ENCODE measurements around the gene FAM20C.
"Not testable (repeated sequence)": the region's sequence is repeated elsewhere in the genome, so short reads cannot be mapped to it uniquely, and the experiment has no call there.

FAM20C gene

DNA sequence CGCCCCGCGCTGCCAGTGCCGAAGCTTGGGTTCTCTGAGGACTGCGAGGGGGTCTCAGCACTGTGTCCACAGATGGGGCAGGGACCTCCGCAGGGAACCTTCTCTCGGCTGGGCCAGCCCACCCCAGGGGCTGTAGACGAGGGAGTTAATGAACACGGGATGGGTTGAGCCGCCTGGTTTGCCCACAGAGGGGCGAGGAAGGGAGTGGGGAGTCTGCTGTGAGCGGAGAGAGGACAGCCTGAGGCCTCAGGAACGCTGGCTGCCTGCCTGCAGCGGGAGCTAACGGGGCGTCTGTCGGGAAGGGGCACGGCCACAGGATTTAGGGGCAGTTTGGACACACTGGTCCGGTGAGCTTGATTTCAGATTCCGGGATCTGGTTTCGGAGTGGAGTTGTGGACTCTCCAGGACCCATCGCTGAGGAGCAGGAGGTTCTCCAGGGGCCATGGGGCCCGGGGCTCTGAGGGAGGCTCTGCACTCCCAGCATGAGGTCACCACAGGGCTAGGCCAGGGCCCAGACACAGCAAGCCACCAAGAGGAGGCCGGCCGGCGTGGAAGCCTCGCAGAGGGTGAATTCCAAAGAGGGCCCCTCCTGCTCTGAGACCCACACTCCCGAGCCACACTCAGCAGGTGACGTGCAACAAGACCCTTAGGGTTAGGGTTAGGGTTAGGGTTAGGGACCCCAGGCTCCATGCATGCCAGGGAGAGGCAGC lies 19.0 kb upstream of the FAM20C start:
- DNase-seq (ENCODE audit: low read depth in 1 of 2, low spot score in 1 of 2), result no peak

DNA sequence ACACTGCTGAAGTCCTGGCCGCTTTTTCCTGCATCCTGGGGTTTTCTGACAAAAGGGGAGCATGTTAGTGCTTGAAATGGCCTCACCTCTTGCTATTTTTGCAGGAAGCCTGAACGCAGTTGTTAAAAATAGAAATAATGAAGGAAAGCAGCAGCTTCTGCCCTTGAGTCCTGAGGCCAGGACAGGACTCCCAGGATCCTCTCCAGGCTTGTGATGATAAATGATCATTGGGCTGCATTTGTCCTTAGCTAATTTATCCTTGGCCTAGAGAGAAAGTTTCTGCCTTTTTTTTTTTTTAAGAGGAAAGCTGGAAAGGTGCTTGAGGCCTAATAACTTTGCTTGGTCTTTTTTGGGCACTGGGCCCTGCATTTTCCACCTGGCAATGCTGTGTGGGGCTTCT lies 17.7 kb upstream of the FAM20C start:
- no peak for DNase-seq (ENCODE audit: low read depth in 1 of 2, low spot score in 1 of 2)

DNA sequence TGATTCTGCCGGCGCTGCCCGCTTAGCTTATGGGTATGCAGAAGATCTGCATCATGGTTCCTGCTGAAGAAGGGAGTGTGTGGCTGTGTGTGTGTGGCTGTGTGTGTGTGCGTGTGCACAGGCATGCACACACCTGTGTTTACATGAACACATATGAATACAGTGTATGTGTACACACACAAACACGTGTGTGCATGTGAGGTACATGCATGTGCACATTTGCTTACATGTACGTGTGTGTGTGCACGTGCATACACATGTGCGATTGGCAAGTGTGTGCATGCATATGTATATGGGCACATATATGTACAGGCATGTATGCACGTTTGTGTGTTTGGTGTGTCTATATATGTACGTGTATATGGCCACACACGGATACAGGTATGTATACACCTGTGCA lies 16.4 kb upstream of the FAM20C start:
- no peak for DNase-seq (ENCODE audit: low read depth in 1 of 2, low spot score in 1 of 2)

DNA sequence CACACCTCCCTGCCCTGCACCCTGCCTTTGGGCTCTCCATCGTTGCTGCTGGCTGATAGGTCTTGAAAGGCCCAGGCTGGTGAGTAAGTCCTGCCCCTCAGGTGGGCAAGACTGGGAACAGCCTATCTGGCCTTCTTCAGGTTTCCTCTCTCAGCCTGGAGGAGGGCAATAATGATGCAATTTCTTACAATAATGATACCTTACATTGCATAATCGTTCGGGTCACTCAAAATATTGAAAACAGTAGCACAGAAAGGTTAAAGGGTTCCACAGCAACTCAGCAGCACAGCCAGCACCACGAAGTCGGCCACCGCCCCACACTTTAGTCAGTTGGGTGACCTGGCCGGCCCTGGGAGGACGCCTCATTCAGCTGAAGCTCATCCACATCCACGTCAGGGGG lies 16.0 kb upstream of the FAM20C start:
- DNase-seq (ENCODE audit: low read depth in 1 of 2, low spot score in 1 of 2), result no peak

DNA sequence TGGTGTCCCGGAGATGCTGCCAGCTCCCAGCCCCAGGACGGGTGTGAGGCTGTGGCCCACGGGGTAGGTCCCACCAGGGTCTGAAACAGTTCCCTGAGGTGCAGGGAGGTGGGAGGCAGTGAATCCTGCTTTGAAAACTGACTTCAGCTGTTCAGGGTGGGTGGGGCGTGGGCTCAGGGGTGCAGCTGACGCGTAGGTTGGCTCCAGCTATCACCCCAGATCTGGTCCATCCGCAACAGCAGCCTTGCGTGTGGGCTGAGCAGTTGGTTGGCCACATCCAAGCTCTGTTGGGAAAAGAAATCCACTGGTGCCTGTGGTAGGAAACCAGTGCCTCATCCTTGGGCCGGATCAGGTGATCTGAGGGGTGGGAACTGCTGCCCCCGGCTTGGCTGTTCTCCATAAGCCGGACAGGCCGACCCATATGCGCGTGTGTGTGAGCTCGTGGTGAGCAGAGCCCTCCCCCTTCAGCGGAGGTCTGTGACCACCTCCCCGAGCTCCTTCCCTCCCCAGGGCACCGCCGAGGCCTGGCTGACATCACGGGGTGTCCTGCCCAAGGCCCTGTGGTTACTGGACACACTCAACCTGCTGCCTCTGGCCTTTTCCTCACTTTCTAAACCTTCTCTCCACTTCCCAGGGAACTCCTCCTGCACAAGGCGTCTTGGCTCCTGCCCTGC lies 15.4 kb upstream of the FAM20C start:
- DNase-seq (ENCODE audit: low read depth in 1 of 2, low spot score in 1 of 2), result no peak

DNA sequence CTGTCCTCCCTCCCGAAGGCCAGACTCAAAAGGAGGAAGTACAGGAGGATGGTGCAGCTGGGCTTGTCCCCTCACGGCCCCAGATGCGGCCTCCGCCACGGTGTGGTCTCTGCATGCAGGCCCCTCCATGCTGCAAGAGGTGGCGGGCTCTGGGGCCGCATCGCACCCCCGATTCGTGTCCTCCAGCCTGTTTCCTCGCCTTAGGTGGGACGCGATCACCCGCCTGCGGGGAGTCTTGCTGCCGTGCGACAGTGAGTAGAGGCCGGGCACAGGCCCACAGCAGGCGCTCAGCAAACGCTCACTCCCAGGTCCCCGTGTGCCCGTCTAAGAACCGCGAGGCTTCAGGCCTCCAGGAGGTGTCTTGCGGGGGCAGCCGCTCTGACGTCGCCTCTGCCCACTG lies 13.9 kb upstream of the FAM20C start:
- no peak for DNase-seq (ENCODE audit: low read depth in 1 of 2, low spot score in 1 of 2)

DNA sequence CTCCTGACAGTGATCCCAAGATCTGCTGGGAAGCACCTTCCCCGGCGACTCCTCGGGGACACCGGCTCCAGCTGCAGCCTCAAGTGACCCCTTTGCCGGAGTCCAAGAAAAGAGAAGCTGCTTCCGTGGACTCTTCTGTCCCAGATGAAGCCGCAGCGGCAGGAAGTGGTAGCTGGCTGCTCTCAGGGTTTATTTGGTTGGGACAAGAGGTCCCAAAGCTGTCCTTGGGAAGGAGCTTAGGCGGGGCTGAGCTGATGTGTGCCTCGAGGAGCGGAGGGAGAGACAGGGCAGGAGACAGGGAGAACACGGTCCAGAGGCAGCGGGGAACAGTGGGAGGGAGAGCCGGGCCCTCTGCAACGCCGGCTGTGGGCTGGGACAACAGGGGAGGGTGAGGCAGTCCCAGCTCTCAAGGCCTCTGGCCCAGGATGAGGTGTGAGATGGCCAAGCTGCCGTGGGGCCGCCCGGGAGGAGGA lies 13.1 kb upstream of the FAM20C start:
- DNase-seq (ENCODE audit: low read depth in 1 of 2, low spot score in 1 of 2), result no peak

DNA sequence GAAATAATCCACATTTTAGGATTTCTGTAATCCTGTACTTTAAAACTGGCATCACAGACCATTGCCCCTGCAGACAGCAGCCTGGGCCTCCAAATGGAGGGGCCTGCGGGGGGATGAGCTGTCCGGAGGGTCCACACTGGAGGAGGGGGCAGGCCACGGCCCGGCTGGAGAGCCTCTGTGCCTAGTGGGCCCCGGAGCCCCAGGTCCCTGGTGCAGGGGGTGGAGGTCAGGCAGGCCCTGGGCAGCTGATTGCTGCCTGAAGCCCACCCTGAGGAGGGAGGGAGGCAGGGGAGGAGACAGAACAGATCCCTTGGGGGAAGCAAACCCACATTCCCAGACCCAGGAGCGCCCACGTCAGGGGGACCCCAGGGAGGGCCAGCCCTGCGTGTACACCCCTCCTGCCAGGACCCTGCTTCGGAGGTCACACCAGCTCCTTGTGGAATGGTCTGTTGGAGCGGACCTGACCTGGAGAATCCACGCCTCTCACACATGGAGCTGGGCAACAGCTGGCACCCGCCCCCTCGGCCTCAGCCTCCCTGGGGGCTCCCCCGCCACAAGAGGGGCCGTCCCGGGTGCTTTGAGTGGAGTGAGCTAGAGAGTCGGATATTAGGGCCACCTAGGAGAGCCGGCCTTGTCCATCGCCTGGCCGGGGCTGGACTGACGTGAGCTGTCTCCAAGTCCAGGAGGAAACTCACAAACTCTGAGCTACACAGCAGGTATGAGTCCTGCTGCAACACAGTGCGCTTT lies 12.2 kb upstream of the FAM20C start:
- DNase-seq (ENCODE audit: low read depth in 1 of 2, low spot score in 1 of 2), result no peak

DNA sequence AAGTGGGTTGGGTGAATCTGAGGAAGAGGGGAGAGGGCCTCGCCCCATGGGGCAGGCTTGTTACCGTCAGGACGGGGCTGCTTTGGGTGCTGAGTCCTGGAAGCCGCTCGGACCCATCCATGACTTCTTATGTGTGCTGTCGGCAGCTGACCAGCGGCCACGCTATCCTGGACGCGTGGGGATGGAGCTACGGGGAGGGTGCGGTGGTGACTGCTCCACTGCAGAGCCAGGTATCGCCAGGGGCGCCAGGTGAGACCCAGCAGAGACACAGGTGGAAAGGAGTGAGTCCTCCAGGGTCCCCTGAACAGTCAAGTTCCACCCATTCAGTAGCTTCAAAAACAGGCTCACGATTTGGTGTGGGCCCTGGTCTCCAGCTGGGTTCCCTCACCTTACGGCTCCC lies 10.6 kb upstream of the FAM20C start:
- no peak for DNase-seq (ENCODE audit: low read depth in 1 of 2, low spot score in 1 of 2)

DNA sequence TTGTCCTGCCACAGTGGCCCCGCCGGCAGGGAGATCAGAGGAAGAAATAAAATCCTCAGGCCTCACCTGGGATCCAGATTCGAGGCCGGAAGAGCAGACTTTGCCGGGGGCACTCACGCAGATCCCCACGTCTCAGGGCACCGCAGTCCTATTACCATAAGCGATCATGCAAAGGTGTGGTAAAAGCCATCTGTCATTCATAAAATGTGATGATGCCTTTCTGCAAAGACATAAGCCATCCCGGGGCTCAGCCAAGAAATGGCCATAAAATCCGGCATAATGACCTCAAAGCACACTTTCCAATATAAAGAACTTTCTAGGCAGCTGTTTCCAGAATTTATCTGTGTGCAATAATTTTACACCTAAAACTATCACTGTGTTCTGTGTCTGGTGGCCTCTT lies 9.9 kb upstream of the FAM20C start:
- not testable (repeated sequence) for DNase-seq (ENCODE audit: low read depth in 1 of 2, low spot score in 1 of 2)

DNA sequence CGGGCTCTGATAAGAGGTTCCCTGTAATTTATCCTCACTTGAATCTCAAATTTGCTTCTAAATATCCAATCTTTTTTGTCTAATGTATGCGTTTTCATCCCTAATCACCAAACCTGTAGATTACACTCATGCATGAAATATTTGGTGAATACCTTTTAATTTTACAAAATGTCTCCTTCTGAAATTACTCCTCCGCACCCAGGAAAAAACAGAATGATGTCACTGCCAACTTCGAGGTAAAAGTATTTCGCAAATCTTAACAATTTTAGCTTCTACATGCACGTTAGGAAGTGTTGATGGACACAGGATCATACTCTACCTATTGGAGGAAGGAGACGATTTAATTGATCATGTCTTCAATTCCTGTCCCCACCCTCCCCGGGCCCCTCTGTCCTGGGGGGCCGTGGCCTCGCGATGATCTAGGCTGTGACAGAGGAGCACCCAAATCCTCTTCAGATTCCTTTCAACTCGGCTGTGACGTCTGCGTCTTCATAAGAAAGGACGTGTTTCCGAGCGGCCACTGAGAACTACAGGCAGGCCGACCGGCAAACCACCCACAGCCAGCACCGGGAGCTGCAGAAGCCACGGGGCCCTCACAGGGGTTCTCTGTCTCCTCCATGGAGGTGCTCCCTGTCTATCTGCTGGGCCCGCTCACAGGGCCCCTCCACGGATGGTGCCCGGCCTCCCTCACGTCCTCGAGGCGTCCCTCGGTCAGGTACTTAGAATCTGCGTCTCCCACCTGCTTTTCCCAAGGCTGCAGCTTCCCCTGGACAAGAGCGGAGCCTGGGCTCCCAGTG lies 8.7 kb upstream of the FAM20C start:
- DNase-seq (ENCODE audit: low read depth in 1 of 2, low spot score in 1 of 2), result no peak

DNA sequence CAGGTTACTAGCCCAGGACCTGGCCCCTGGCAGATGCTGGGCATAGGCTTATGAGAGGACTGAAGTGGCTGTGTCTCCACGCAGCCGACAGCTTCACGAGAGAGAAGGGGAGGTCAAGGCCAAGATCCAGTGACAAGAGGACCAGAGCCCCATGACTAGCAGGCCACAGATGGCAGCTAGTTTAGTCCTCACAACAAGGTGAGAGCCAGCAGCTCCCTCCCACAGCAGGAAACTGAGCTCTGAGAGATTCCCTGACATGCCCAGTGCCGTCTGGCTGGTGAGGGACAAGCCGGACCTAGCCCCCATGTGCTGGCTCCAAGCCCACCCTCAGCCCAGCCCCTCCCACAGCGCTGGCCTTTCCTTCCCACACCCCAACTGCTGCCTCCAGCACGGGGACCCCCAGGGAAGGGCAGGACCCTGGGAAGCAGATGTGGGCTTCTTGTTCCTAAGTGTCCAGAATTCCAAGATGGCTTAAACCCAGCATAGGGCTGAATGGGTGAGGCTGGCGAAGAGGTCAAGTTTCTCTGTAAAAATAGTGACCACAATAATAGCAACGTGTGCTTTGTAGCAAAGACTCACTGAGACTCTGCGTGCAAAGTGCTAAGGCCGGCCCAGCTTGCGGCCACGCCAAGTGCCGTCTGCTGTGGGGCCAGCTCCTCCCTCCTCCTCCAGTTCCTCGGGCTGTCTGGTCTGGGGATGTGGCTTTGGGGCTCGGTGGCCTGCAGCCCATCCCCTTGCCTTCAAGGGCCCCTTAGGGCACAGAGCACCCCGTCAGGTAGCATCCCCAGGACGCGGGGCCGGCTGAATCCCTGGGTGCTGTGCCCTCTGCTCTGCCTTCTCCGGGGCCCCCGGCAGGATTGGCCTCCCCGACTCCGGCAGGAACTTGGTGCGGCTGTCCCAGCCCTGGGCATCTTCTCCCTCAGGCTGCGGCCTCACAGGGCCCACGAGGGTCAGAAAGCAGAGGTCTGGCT lies 7.8 kb upstream of the FAM20C start:
- no peak for DNase-seq (ENCODE audit: low read depth in 1 of 2, low spot score in 1 of 2)

DNA sequence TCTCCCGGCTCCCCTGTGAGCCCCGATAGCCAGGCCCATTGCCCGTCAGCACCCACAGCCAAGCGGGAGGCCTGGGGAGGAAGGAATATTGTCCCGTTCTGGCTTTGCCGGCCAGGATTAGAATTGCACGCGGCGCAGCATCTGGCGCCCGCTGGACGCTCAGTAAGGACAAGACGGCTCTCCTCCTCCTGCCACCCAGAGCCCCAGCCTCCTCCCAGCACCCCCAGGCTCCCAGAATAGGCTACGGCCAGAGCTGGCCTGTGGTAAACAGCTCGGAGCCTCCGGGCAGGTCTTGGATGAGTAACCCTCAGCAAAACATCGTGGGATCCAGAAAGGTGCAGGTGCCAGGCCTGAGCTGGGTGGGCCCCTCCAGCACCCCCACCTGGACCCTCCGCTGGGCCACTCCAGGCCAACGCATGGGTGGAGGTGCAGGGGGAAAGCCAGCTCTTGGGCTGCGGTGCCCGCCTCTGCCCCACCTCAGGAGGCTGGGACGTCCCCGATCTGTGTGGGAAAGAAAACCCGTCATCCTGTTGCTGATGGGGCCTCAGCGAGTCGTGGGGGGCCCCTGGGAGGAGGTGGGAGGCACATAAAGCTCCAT lies 5.8 kb upstream of the FAM20C start:
- no peak for DNase-seq (ENCODE audit: low read depth in 1 of 2, low spot score in 1 of 2)

DNA sequence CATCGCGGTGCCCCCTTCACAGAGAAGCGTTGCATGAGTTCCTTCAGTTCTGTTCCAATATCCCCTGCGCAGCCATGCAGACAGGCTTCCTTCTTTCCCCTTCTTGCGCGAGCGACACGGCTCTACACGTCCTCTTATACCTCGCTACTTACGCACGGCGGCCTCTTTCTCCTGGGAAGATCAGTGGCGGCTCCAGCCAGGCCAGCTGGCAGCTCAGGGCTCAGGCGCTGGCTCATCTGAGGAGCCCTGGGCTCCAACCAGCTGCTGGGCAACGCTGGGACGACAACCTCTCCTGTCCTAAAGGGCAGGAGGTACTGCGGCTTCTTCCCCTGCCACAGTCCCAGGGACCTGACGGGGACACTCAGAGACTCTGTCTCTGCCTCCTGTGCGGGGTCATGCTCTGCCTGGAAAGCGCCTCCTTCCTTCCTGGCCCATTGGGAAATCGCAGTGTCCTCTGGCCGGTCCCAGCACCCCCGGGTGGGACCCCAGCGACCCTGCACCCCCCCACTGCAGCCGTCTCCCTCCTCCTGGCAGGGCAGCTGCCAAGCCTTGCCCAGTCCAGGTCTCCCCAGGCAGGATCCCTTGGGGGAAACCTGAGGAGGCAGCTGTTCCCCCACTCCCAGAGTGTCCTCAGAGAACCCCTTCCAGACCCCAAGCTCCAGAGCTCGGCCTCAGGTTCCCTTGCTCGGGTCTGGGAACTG lies 5.0 kb upstream of the FAM20C start:
- no peak for DNase-seq (ENCODE audit: low read depth in 1 of 2, low spot score in 1 of 2)

DNA sequence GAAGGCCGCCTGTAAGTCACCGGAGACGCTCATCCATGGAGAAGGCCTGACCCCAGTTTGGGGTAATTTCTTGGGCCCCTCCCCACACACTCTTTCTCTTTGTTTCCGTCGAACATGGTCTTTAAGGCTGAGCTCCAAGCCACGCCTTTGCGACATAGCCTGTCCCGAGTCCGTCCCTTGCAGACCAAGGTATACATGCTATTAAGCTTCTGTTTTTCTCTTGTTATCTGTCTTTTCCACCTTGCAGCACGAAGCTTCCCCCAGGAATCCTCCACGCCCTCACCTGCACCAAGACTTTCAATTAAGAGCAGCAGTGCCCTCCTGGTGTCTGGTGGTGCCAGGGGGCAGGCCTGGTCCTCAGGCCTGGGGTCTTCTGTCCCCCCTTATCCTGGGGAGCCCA lies 4.2 kb upstream of the FAM20C start:
- no peak for DNase-seq (ENCODE audit: low read depth in 1 of 2, low spot score in 1 of 2)

DNA sequence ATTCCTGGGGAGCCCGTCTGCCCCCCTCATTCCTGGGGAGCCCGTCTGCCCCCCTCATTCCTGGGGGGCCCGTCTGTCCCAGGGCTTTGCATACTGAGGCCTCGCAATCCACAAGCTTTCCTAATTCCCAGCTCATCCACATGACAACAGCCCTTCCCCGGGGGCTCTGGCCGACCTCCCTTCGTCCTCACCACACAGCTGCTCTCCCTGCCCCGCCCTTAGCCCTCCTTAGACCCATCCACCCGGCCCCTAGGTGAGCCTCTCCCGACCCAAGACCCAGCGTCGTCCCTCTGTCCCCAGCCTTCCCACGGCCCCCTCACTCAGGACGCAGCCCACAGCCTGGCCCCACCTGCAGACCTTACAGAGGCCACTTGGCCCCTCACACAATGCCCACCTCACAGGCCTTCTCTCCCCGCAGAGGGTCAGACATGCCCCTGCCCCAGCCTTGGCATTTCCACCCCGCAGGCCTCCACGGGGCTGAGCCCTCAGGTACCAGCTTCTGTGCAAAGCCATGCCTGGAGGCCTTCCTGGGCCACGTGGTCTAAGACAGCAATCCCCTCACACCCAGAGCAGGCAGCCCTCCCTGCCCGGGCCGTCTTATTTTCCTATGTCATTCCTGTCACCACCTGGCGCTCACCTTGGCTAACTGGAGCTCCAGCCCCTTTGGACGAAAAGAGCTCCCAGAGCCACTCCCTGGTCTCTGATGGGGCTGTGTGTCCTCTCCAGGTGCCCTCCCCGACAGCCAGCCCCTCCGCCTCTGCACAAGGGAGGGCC lies 3.5 kb upstream of the FAM20C start:
- DNase-seq (ENCODE audit: low read depth in 1 of 2, low spot score in 1 of 2), result no peak

DNA sequence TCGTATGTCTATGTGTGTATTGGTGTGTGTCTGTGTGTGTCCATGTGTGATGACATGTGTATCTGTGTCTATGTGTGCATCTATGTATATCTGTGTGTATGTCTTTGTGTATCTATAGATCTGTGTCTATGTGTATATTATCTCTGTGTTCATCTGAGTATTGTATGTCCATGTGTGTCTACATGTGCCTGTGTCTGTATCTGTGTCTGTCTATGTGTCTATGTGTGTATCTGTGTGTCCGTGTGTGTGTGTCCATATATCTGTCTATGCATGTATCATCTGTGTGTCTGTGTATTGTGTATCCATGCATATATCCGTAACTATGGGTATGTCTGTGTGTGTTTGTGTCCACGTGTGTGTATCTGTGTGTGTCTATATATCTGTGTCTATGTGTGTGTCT lies 2.7 kb upstream of the FAM20C start:
- no peak for DNase-seq (ENCODE audit: low read depth in 1 of 2, low spot score in 1 of 2)

DNA sequence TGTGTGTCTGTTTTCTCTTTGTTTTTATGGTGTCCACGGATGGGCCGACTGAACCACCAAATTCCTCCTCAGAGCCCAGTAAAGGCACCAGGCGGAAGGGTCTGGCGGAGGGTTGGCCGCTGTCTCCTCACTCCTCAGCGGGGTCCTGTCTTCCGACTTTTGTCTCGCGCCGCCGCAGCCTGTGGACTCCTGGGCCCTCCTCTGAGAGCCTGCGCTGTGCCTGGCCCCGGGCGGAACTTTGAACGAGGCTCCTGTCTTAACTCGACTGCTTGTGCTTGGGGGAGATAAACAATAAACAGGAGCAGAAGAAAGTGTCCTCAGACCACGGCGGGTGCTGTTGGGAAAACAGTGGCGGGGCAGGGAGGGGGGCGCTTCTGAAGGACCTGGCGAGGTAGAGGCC lies 2.2 kb upstream of the FAM20C start:
- no peak for DNase-seq (ENCODE audit: low read depth in 1 of 2, low spot score in 1 of 2)
